H1 (cell line): Measurements from ENCODE around the gene FOXJ2. TPM values are rescaled to one million over a fixed set of nuclear protein-coding genes. Genes with fewer than 3 reads are reported as not detected.

Source experiments
- CTCF ChIA-PET: fragments of 300-600 bp; sonication (Branson Sonifier 250); formaldehyde crosslinking; loops from one replicate; lab custom pipeline; 2021; ENCODE audit not compliant: partially characterized antibody; lab: Charles Lee
- POLR2A ChIA-PET: fragments of 300-600 bp; sonication (Branson Sonifier 250); formaldehyde crosslinking; loops from one replicate; lab custom pipeline; 2021; ENCODE audit warnings: inconsistent platforms; ENCODE audit not compliant: partially characterized antibody; lab: Charles Lee
- DNase-seq, 2 experiments: peaks; one replicate each; pipeline versions ENCODE4 v3.0.0 to v3.0.0-alpha.2; 2010 to 2022; ENCODE audit warnings: low spot score in 2 of 2, low read depth in 1 of 2, mixed read lengths in 1 of 2
- FAIRE-seq: peaks from 2 replicates; lab custom pipeline; 2011; peaks lifted over from hg19 to GRCh38; lab: Jason Lieb, UNC
- H2AFZ ChIP-seq: 2 replicates; pipeline ENCODE4 v1.8.1; 2012; ENCODE audit warnings: low read length, inconsistent platforms
- H2AK5ac ChIP-seq: 2 replicates; pipeline ENCODE4 v1.6.1; 2013; ENCODE audit warnings: low read depth, low read length
- H2BK120ac ChIP-seq: replicated peaks from 2 replicates; pipeline ENCODE3; 2013; ENCODE audit warnings: low read depth, low read length, inconsistent platforms
- H2BK12ac ChIP-seq: 2 replicates; pipeline ENCODE4 v1.6.1; 2013; ENCODE audit warnings: low read depth, low read length
- H2BK15ac ChIP-seq: 2 replicates; pipeline ENCODE4 v1.6.1; 2013; ENCODE audit warnings: low read length
- H2BK20ac ChIP-seq: 2 replicates; pipeline ENCODE4 v1.6.1; 2013; ENCODE audit warnings: low read length
- H2BK5ac ChIP-seq: 2 replicates; pipeline ENCODE4 v1.6.1; 2013; ENCODE audit warnings: low read depth, low read length
- H3K14ac ChIP-seq: 2 replicates; pipeline ENCODE4 v1.6.1; 2013; ENCODE audit warnings: inconsistent platforms; ENCODE audit not compliant: insufficient read length
- H3K18ac ChIP-seq: 2 replicates; pipeline ENCODE4 v1.6.1; 2013; ENCODE audit warnings: low read length; ENCODE audit errors: extremely low read depth
- H3K23ac ChIP-seq: 2 replicates; pipeline ENCODE4 v1.6.1; 2013; ENCODE audit warnings: inconsistent platforms; ENCODE audit not compliant: insufficient read length
- H3K23me2 ChIP-seq: 2 replicates; pipeline ENCODE4 v1.6.1; 2013; ENCODE audit warnings: low read depth, low read length
- H3K27ac ChIP-seq: 2 replicates; pipeline ENCODE4 v1.6.1; 2011; ENCODE audit warnings: low read depth, low read length, inconsistent platforms
- H3K27me3 ChIP-seq, 4 experiments: replicated peaks in 1 of 4; 1 replicate in 1 of 4; 2 replicates in 3 of 4; pipeline versions ENCODE4 v1.6.1 to v1.8.1; 2011 to 2013; ENCODE audit warnings: low read length in 3 of 4, mild to moderate bottlenecking in 3 of 4, inconsistent platforms in 2 of 4, mixed read lengths in 2 of 4, moderate library complexity in 1 of 4; ENCODE audit not compliant: control insufficient read depth in 3 of 4, insufficient read depth in 3 of 4; ENCODE audit errors: extremely low read depth in 1 of 4
- H3K36me3 ChIP-seq, 4 experiments: 2 replicates each; pipeline versions ENCODE4 v1.6.1 to v1.8.1; 2011 to 2013; ENCODE audit warnings: mild to moderate bottlenecking in 4 of 4, low read length in 3 of 4, moderate library complexity in 2 of 4, control low read depth in 1 of 4, inconsistent platforms in 1 of 4; ENCODE audit not compliant: insufficient read depth in 4 of 4, control insufficient read depth in 2 of 4
- H3K4ac ChIP-seq: replicated peaks from 2 replicates; pipeline ENCODE3; 2013; ENCODE audit warnings: low read length, low read depth, mixed read lengths, inconsistent platforms; ENCODE audit not compliant: insufficient read length
- H3K4me1 ChIP-seq, 4 experiments: replicated peaks in 1 of 4; 1 replicate in 1 of 4; 2 replicates in 3 of 4; pipeline versions ENCODE4 v1.6.1 to v1.8.1; 2011 to 2013; ENCODE audit warnings: low read length in 3 of 4, inconsistent platforms in 2 of 4, mixed read lengths in 1 of 4; ENCODE audit not compliant: insufficient read depth in 4 of 4, control insufficient read depth in 3 of 4
- H3K4me2 ChIP-seq, 2 experiments: 2 replicates each; pipeline versions ENCODE4 v1.6.1 to v1.8.1; 2011 to 2013; ENCODE audit warnings: low read depth in 2 of 2, low read length in 2 of 2, control low read depth in 1 of 2, inconsistent platforms in 1 of 2, mild to moderate bottlenecking in 1 of 2; ENCODE audit not compliant: insufficient read depth in 1 of 2
- H3K4me3 ChIP-seq, 4 experiments: fragments of 200-600, 300-600 bp in 1 of 4; sonication (generic), shearing (Covaris generic), sonication (Bioruptor Twin) in 1 of 4; 2 replicates each; pipeline versions ENCODE4 v1.5.1 to v1.8.1; 2011 to 2016; ENCODE audit warnings: low read length in 4 of 4, low read depth in 3 of 4, control low read depth in 2 of 4, inconsistent platforms in 2 of 4, mild to moderate bottlenecking in 2 of 4, mixed read lengths in 1 of 4, moderate library complexity in 1 of 4; ENCODE audit not compliant: insufficient read depth in 2 of 4; ENCODE audit errors: extremely low read depth in 1 of 4
- H3K56ac ChIP-seq: replicated peaks from 2 replicates; pipeline ENCODE3; 2013; ENCODE audit warnings: low read depth, mild to moderate bottlenecking, mixed read lengths, low read length, inconsistent platforms; ENCODE audit not compliant: insufficient read length
- H3K79me1 ChIP-seq: 2 replicates; pipeline ENCODE4 v1.6.1; 2013; ENCODE audit warnings: low read depth, low read length, control low read depth
- H3K79me2 ChIP-seq, 2 experiments: 2 replicates each; pipeline versions ENCODE4 v1.6.1 to v1.8.1; 2012 to 2013; ENCODE audit warnings: low read length in 2 of 2, mild to moderate bottlenecking in 2 of 2, inconsistent platforms in 1 of 2; ENCODE audit not compliant: insufficient read depth in 2 of 2, control insufficient read depth in 1 of 2
- H3K9ac ChIP-seq, 4 experiments: replicated peaks in 1 of 4; 1 replicate in 1 of 4; 2 replicates in 3 of 4; pipeline versions ENCODE4 v1.6.1 to v1.8.1; 2011 to 2013; ENCODE audit warnings: low read depth in 3 of 4, low read length in 3 of 4, control low read depth in 2 of 4, mild to moderate bottlenecking in 2 of 4, moderate library complexity in 2 of 4, inconsistent platforms in 1 of 4; ENCODE audit errors: extremely low read depth in 1 of 4
- H3K9me3 ChIP-seq, 2 experiments: 2 replicates each; pipeline versions ENCODE4 v1.6.1 to v1.8.1; 2012 to 2013; ENCODE audit warnings: mild to moderate bottlenecking in 2 of 2, moderate library complexity in 2 of 2, control low read depth in 1 of 2, inconsistent platforms in 1 of 2, low read depth in 1 of 2, low read length in 1 of 2, mixed read lengths in 1 of 2; ENCODE audit not compliant: insufficient read depth in 2 of 2
- H4K20me1 ChIP-seq, 2 experiments: replicated peaks in 1 of 2; 2 replicates each; pipeline versions ENCODE3 to v1.8.1; 2011 to 2013; ENCODE audit warnings: inconsistent platforms in 2 of 2, low read length in 2 of 2, mild to moderate bottlenecking in 1 of 2; ENCODE audit not compliant: insufficient read depth in 2 of 2, control insufficient read depth in 1 of 2
- H4K5ac ChIP-seq: 2 replicates; pipeline ENCODE4 v1.6.1; 2013; ENCODE audit warnings: low read length, low read depth, mixed read lengths, inconsistent platforms; ENCODE audit not compliant: insufficient read length
- H4K8ac ChIP-seq: 2 replicates; pipeline ENCODE4 v1.8.0; 2013; ENCODE audit warnings: mild to moderate bottlenecking, moderate library complexity, low read length, inconsistent platforms; ENCODE audit not compliant: insufficient read depth; ENCODE audit errors: extremely low read depth
- H4K91ac ChIP-seq: replicated peaks from 2 replicates; pipeline ENCODE3; 2013; ENCODE audit warnings: low read length, mixed read lengths, inconsistent platforms; ENCODE audit not compliant: insufficient read length
- ASH2L ChIP-seq: fragments of 200-600, 300-600 bp; sonication (generic); IDR thresholded peaks from one replicate; pipeline ENCODE4 v1.7.1; 2017; ENCODE audit warnings: low read length
- BACH1 ChIP-seq: IDR thresholded peaks from 2 replicates; pipeline ENCODE4 v1.6.1; 2012; ENCODE audit warnings: low read length, improper control_type of control experiment
- CHD2 ChIP-seq: IDR thresholded peaks from 2 replicates; pipeline ENCODE4 v1.6.1; 2012; ENCODE audit warnings: low read length, improper control_type of control experiment
- FOSL1 ChIP-seq: IDR thresholded peaks from 2 replicates; pipeline ENCODE4 v1.6.1; 2011; ENCODE audit warnings: mild to moderate bottlenecking, low read depth, low read length, moderate library complexity; ENCODE audit not compliant: insufficient read depth
- GABPA ChIP-seq: IDR thresholded peaks from 2 replicates; pipeline ENCODE4 v1.6.1; 2011; ENCODE audit warnings: mild to moderate bottlenecking, low read length, moderate library complexity, borderline replicate concordance; ENCODE audit not compliant: insufficient read depth
- JUN ChIP-seq: IDR thresholded peaks from 2 replicates; pipeline ENCODE4 v1.6.1; 2011; ENCODE audit warnings: low read depth, mild to moderate bottlenecking, improper control_type of control experiment, low read length
- KDM4A ChIP-seq: IDR thresholded peaks from one replicate; pipeline ENCODE4 v1.7.1; 2012; ENCODE audit warnings: low read depth, mild to moderate bottlenecking, moderate library complexity, low read length, inconsistent platforms; ENCODE audit not compliant: severe bottlenecking
- MAFK ChIP-seq: IDR thresholded peaks from 2 replicates; pipeline ENCODE4 v1.6.1; 2012; ENCODE audit warnings: low read depth, mild to moderate bottlenecking, improper control_type of control experiment, low read length
- MAX ChIP-seq: IDR thresholded peaks from 2 replicates; pipeline ENCODE4 v1.6.1; 2012; ENCODE audit warnings: inconsistent platforms
- POLR2A ChIP-seq, 2 experiments: IDR thresholded peaks; 1 replicate in 1 of 2; 2 replicates in 1 of 2; pipeline ENCODE4 v1.6.1; 2011; ENCODE audit warnings: low read depth in 2 of 2, low read length in 2 of 2, mild to moderate bottlenecking in 2 of 2; ENCODE audit errors: control extremely low read depth in 1 of 2
- RAD21 ChIP-seq, 2 experiments: IDR thresholded peaks in 1 of 2; conservative IDR thresholded peaks in 1 of 2; 2 replicates each; pipeline ENCODE4 v1.6.1; 2011; ENCODE audit warnings: low read depth in 2 of 2, low read length in 2 of 2, improper control_type of control experiment in 1 of 2, inconsistent platforms in 1 of 2, mild to moderate bottlenecking in 1 of 2, moderate library complexity in 1 of 2
- RNF2 ChIP-seq: fragments of 200-900, 300-1000 bp; sonication (generic); IDR thresholded peaks from 2 replicates; pipeline ENCODE4 v1.7.1; 2016; ENCODE audit warnings: borderline replicate concordance, low read depth, mild to moderate bottlenecking, antibody characterized with exemption, low read length; ENCODE audit not compliant: poor library complexity, severe bottlenecking; ENCODE audit errors: missing control alignments
- SIRT6 ChIP-seq: IDR thresholded peaks from one replicate; pipeline ENCODE4 v1.7.1; 2012; ENCODE audit warnings: low read length, inconsistent platforms
- SIX5 ChIP-seq: IDR thresholded peaks from 2 replicates; pipeline ENCODE4 v1.6.1; 2011; ENCODE audit warnings: mild to moderate bottlenecking, low read depth, low read length
- SUZ12 ChIP-seq: fragments of 200-600 bp; sonication (generic); IDR thresholded peaks from 2 replicates; pipeline ENCODE4 v1.6.1; 2012; ENCODE audit warnings: mild to moderate bottlenecking, inconsistent platforms, low read length, moderate library complexity, mixed read lengths
- WGBS, 2 experiments: shearing (Covaris generic) in 1 of 2; methylation state at CpG; one replicate each; pipeline versions ENCODE4 v1.1.6 to v1.1.7; 2013 to 2015; ENCODE audit warnings: low lambda C conversion rate in 2 of 2, mixed read lengths in 2 of 2, inconsistent platforms in 1 of 2, low coverage in 1 of 2, missing lambda C conversion rate in 1 of 2; ENCODE audit not compliant: insufficient replicate concordance in 2 of 2, insufficient coverage in 1 of 2, insufficient read length in 1 of 2; ENCODE audit errors: extremely low coverage in 1 of 2, missing lambda C conversion rate in 1 of 2; 5-methylcytosine and 5-hydroxymethylcytosine counted together
- polyA plus RNA-seq, 7 experiments: library from polyadenylated mRNA; depleted of rRNA in 3 of 7; stranded (reverse) in 5 of 7; unstranded in 2 of 7; fragments of >200 nt in 5 of 7; fragments of 200-250 nt in 2 of 7; gene quantifications; 1 replicate in 5 of 7; 2 replicates in 1 of 7; 4 replicates in 1 of 7; pipeline versions ENCODE4 v1.2.1 to v1.2.3, GENCODE V29; 2011 to 2013; ENCODE audit warnings: missing spikeins in 2 of 7, mixed read lengths in 2 of 7
- total RNA-seq: library from RNA; stranded (reverse); fragmentation: NEBNext Ultra II Directional; extraction: Animal tissue kit (Norgen Biotek cat#: 25700); gene quantifications from 2 replicates; pipeline ENCODE4 v1.2.1, GENCODE V29; 2021

The FOXJ2 gene
- total and polyA plus RNA-seq, 2 of the 8 experiments (the other 6 are each of a cell fraction or from before 2014, with no cell fraction given) = 4.2 to 9.3 TPM

- Histone ChIP-seq H3K9ac (no peak overlapping the region), H2BK20ac (no peak overlapping the region), H3K23ac (no peak overlapping the region), H2AFZ (no peak overlapping the region), H3K23me2 (no peaks in the 10 kb centered on the region), H2BK15ac (no peak overlapping the region), H2BK5ac (no peak overlapping the region), H4K20me1 (no peaks in the 10 kb centered on the region), H3K4ac (no peak overlapping the region), H3K9me3 (no peaks in the 10 kb centered on the region), H3K79me1 (no peaks in the 10 kb centered on the region), H3K18ac (no peak overlapping the region), H3K56ac (no peak overlapping the region), H3K36me3 (no peaks in the 10 kb centered on the region), H3K4me1 (no peaks in the 10 kb centered on the region), H2BK120ac (no peak overlapping the region), H4K5ac (no peak overlapping the region), H3K27me3 (no peaks in the 10 kb centered on the region), H2AK5ac (no peak overlapping the region), H3K14ac (no peak overlapping the region), H3K79me2 (no peaks in the 10 kb centered on the region), H3K27ac (no peak overlapping the region), H4K91ac (no peak overlapping the region), H4K8ac (no peak overlapping the region), H2BK12ac (no peak overlapping the region), H3K4me3 (no peak overlapping the region), H3K4me2 (no peak overlapping the region)
- no peak for DNase-seq
- ChIA-PET CTCF (interaction anchor here (1.2 to 11.1 kb wide), 2 partner anchors 27 to 33 kb away, joined by 3 to 146 read pairs; no protein-coding TSS in a partner anchor), POLR2A (no interaction called here)
- WGBS, 2 experiments = 93% methylated on average over 6 of the region's 6 CpGs; no CpG with 5 or more reads in 1 of the 2 experiments
- FAIRE-seq = no peak
- TF ChIP-seq SIX5 = no peak
- TF ChIP-seq MAX = no peak
- no peak for TF ChIP-seq KDM4A
- TF ChIP-seq FOSL1 = no peak
- no peak for TF ChIP-seq RAD21 (IDR thresholded peaks at IDR 0.05 in 1 of 2, conservative IDR thresholded peaks at IDR 0.05 in 1 of 2; ENCODE audit: low read depth in 2 of 2, low read length in 2 of 2)
- TF ChIP-seq RNF2 = no peak
- no peak for TF ChIP-seq ASH2L
- TF ChIP-seq GABPA = no peak
- TF ChIP-seq MAFK = no peak
- no peak for TF ChIP-seq BACH1
- TF ChIP-seq SUZ12 = no peak
- TF ChIP-seq CHD2 = no peak
- no peak for TF ChIP-seq JUN
- TF ChIP-seq POLR2A (IDR thresholded peaks at IDR 0.05; ENCODE audit: control extremely low read depth in 1 of 2, low read depth in 2 of 2, low read length in 2 of 2) = no peak
- no peak for TF ChIP-seq SIRT6
Observed at GRCh38 chr12:8075935-8076334, 43.4 kb downstream of the FOXJ2 start.
